ENCODE measurements around the gene LZTR1. TPM values are rescaled to one million over a fixed set of nuclear protein-coding genes. Genes with fewer than 3 reads are reported as not detected.

Gene LZTR1
- total RNA-seq, 1 experiment from 2014 or later = 23.4 TPM

GRCh38 chr22:20996031-20996410 lies 13.9 kb downstream of the LZTR1 start:
- H3K36me3 ChIP-seq (ENCODE audit: low read depth) = no peaks in the 10 kb centered on the region
- BruUV-seq (replicated peaks) = no TSS peak
- H3K27me3 ChIP-seq (ENCODE audit: insufficient read depth, low read depth) = no peaks in the 10 kb centered on the region
- no peak overlapping the region for H2AFZ ChIP-seq
- H3K4me3 ChIP-seq = no peak overlapping the region
- H3K4me2 ChIP-seq = no peak overlapping the region
- H3K27ac ChIP-seq = no peak overlapping the region
- H3K79me2 ChIP-seq (ENCODE audit: low read depth) = peaks cover 11% of the 10 kb centered on the region
- no peaks in the 10 kb centered on the region for H4K20me1 ChIP-seq (ENCODE audit: insufficient read depth)
- no peak for DNase-seq
- POLR2A ChIA-PET (ENCODE audit: unreplicated experiment) = interaction anchor here (0.6 kb wide), 1 partner anchor 115 kb away, joined by 10 read pairs; no protein-coding TSS in a partner anchor
- H3K9me3 ChIP-seq (ENCODE audit: insufficient read depth, low read depth) = no peaks in the 10 kb centered on the region
- no peaks in the 10 kb centered on the region for H3K4me1 ChIP-seq (replicated peaks; ENCODE audit: insufficient read depth)
- H3F3A ChIP-seq (ENCODE audit: insufficient read depth, low read depth) = no peaks in the 10 kb centered on the region
- no peaks in the 10 kb centered on the region for H3K9me2 ChIP-seq (ENCODE audit: insufficient read depth)
- no peak for TF ChIP-seq EZH2 (IDR thresholded peaks at IDR 0.05; ENCODE audit: low read depth)
- TF ChIP-seq, protein P1, sequence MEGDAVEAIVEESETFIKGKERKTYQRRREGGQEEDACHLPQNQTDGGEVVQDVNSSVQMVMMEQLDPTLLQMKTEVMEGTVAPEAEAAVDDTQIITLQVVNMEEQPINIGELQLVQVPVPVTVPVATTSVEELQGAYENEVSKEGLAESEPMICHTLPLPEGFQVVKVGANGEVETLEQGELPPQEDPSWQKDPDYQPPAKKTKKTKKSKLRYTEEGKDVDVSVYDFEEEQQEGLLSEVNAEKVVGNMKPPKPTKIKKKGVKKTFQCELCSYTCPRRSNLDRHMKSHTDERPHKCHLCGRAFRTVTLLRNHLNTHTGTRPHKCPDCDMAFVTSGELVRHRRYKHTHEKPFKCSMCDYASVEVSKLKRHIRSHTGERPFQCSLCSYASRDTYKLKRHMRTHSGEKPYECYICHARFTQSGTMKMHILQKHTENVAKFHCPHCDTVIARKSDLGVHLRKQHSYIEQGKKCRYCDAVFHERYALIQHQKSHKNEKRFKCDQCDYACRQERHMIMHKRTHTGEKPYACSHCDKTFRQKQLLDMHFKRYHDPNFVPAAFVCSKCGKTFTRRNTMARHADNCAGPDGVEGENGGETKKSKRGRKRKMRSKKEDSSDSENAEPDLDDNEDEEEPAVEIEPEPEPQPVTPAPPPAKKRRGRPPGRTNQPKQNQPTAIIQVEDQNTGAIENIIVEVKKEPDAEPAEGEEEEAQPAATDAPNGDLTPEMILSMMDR (conservative IDR thresholded peaks at IDR 0.05) = no peak
- CTCF ChIA-PET = interaction anchor here (0.6 kb wide), 1 partner anchor 164 kb away, joined by 4 read pairs; no protein-coding TSS in a partner anchor
- intact Hi-C loops (cut with micrococcal nuclease; ENCODE audit: unreplicated experiment) = no loop called here

- H3K27me3 ChIP-seq (ENCODE audit: insufficient read depth, low read depth) = no peaks in the 10 kb centered on the region
- no TSS peak for BruUV-seq (replicated peaks)
- H3K79me2 ChIP-seq (ENCODE audit: low read depth) = peaks cover 15% of the 10 kb centered on the region
- ChIA-PET POLR2A (ENCODE audit: unreplicated experiment) (interaction anchor here (0.6 kb wide), 1 partner anchor 116 kb away, joined by 10 read pairs; no protein-coding TSS in a partner anchor), CTCF (no interaction called here)
- no peaks in the 10 kb centered on the region for H3K9me2 ChIP-seq (ENCODE audit: insufficient read depth)
- H4K20me1 ChIP-seq (ENCODE audit: insufficient read depth) = no peaks in the 10 kb centered on the region
- H3K4me1 ChIP-seq (replicated peaks; ENCODE audit: insufficient read depth) = no peaks in the 10 kb centered on the region
- no peak for DNase-seq
- TF ChIP-seq, protein P1 (conservative IDR thresholded peaks at IDR 0.05) = no peak
- TF ChIP-seq EZH2 (IDR thresholded peaks at IDR 0.05; ENCODE audit: low read depth) = no peak
- H3K36me3 ChIP-seq (ENCODE audit: low read depth) = no peaks in the 10 kb centered on the region
- no peak overlapping the region for H2AFZ ChIP-seq
- H3K4me2 ChIP-seq = no peak overlapping the region
- no peak overlapping the region for H3K4me3 ChIP-seq
- no peaks in the 10 kb centered on the region for H3F3A ChIP-seq (ENCODE audit: insufficient read depth, low read depth)
- intact Hi-C loops (cut with micrococcal nuclease; ENCODE audit: unreplicated experiment) = no loop called here
- H3K27ac ChIP-seq = no peak overlapping the region
- no peaks in the 10 kb centered on the region for H3K9me3 ChIP-seq (ENCODE audit: insufficient read depth, low read depth)
Observed at GRCh38 chr22:20996598-20997535, 14.8 kb downstream of the LZTR1 start.

- no TSS peak for BruUV-seq (replicated peaks)
- TF ChIP-seq, protein P1 (conservative IDR thresholded peaks at IDR 0.05) = no peak
- TF ChIP-seq EZH2 (IDR thresholded peaks at IDR 0.05; ENCODE audit: low read depth) = no peak
- intact Hi-C loops (cut with micrococcal nuclease; ENCODE audit: unreplicated experiment) = no loop called here
- Histone ChIP-seq H3K27ac (no peak overlapping the region), H4K20me1 (ENCODE audit: insufficient read depth) (no peaks in the 10 kb centered on the region), H2AFZ (no peak overlapping the region), H3K36me3 (ENCODE audit: low read depth) (no peaks in the 10 kb centered on the region), H3K9me3 (ENCODE audit: insufficient read depth, low read depth) (no peaks in the 10 kb centered on the region), H3K4me1 (replicated peaks; ENCODE audit: insufficient read depth) (no peaks in the 10 kb centered on the region), H3K4me3 (no peak overlapping the region), H3K27me3 (ENCODE audit: insufficient read depth, low read depth) (no peaks in the 10 kb centered on the region), H3K9me2 (ENCODE audit: insufficient read depth) (no peaks in the 10 kb centered on the region), H3K4me2 (no peak overlapping the region), H3K79me2 (ENCODE audit: low read depth) (peaks cover 15% of the 10 kb centered on the region), H3F3A (ENCODE audit: insufficient read depth, low read depth) (peaks cover 2% of the 10 kb centered on the region; the same call in 1 of the 2 replicates)
- CTCF ChIA-PET = no interaction called here
- POLR2A ChIA-PET (ENCODE audit: unreplicated experiment) = no interaction called here
- DNase-seq = no peak
Observed at GRCh38 chr22:20997536-20998257, 15.6 kb downstream of the LZTR1 start.

Measured in PC-9 (cell line).